GM12878 (cell line): ENCODE measurements around the gene RPL18. TPM values are rescaled to one million over a fixed set of nuclear protein-coding genes. Genes with fewer than 3 reads are reported as not detected.

Experiments used
- ATAC-seq: fragments of 200-7000 bp; cut with Tn5 transposase; 3 replicates; pipeline ENCODE4 v1.9.1; 2020; ENCODE audit warnings: mild to moderate bottlenecking, moderate library complexity
- BruUV-seq: library from RNA; stranded (reverse); fragments of 400-500 nt; replicated peaks from 2 replicates; lab custom pipeline; 2021; lab: Mats Ljungman, UMichigan
- CTCF ChIA-PET: fragments of 300-600 bp; sonication (Branson Sonifier 250); formaldehyde crosslinking; extraction: SDS; loops from one replicate; lab custom pipeline; 2021; ENCODE audit warnings: inconsistent platforms; lab: Yijun Ruan, JAX
- POLR2A ChIA-PET: fragments of 350-600 bp; formaldehyde crosslinking; extraction: SDS; loops from one replicate; lab custom pipeline; 2021; ENCODE audit warnings: inconsistent platforms; lab: Charles Lee
- RAD21 ChIA-PET: fragments of 300-600 bp; sonication (Branson Sonifier 250); formaldehyde crosslinking; loops from one replicate; lab custom pipeline; 2023; ENCODE audit warnings: antibody characterized with exemption; ENCODE audit not compliant: unreplicated experiment; lab: Charles Lee
- SMC1A ChIA-PET: fragments of 300-600 bp; sonication (Branson Sonifier 250); formaldehyde crosslinking; loops from one replicate; lab custom pipeline; 2023; ENCODE audit not compliant: unreplicated experiment, uncharacterized antibody; lab: Charles Lee
- DNase-seq: peaks from one replicate; pipeline ENCODE4 v3.0.0-alpha.2; 2011; ENCODE audit warnings: low read depth, low spot score
- FAIRE-seq: peaks from 3 replicates; lab custom pipeline; 2011; peaks lifted over from hg19 to GRCh38; lab: Jason Lieb, UNC
- H2AFZ ChIP-seq: 2 replicates; pipeline ENCODE4 v1.6.0; 2011; ENCODE audit warnings: low read depth, low read length, control low read depth; ENCODE audit not compliant: control insufficient read depth
- H3K27ac ChIP-seq: 2 replicates; pipeline ENCODE4 v1.5.1; 2011; ENCODE audit warnings: control low read depth; ENCODE audit not compliant: control insufficient read depth, insufficient read depth
- H3K27me3 ChIP-seq, 2 experiments: replicated peaks in 1 of 2; 2 replicates each; pipeline versions ENCODE4 v1.6.0 to v1.6.1; 2011; ENCODE audit warnings: low read length in 1 of 2; ENCODE audit not compliant: control insufficient read depth in 2 of 2, insufficient read depth in 2 of 2
- H3K36me3 ChIP-seq, 2 experiments: 2 replicates each; pipeline ENCODE4 v1.5.1; 2011; ENCODE audit warnings: low read length in 1 of 2; ENCODE audit not compliant: control insufficient read depth in 2 of 2, insufficient read depth in 2 of 2
- H3K4me1 ChIP-seq: 2 replicates; pipeline ENCODE4 v1.6.1; 2011; ENCODE audit warnings: mild to moderate bottlenecking, low read length, moderate library complexity, mixed read lengths; ENCODE audit not compliant: control insufficient read depth, insufficient read depth
- H3K4me2 ChIP-seq: 2 replicates; pipeline ENCODE4 v1.6.0; 2011; ENCODE audit warnings: control low read depth; ENCODE audit not compliant: control insufficient read depth, insufficient read depth
- H3K4me3 ChIP-seq: fragments of 200-600 bp; sonication (generic); 2 replicates; pipeline ENCODE4 v1.5.1; 2016
- H3K79me2 ChIP-seq: 2 replicates; pipeline ENCODE4 v1.6.0; 2011; ENCODE audit warnings: low read length; ENCODE audit not compliant: control insufficient read depth, insufficient read depth
- H3K9ac ChIP-seq: 2 replicates; pipeline ENCODE4 v1.8.0; 2011; ENCODE audit warnings: low read length, control low read depth, mixed read lengths; ENCODE audit not compliant: control insufficient read depth, insufficient read depth
- H3K9me3 ChIP-seq: replicated peaks from 3 replicates; pipeline ENCODE4 v1.5.1; 2011; ENCODE audit warnings: mild to moderate bottlenecking, low read length; ENCODE audit not compliant: control insufficient read depth, insufficient read depth
- H4K20me1 ChIP-seq: 2 replicates; pipeline ENCODE4 v1.6.0; 2011; ENCODE audit not compliant: control insufficient read depth, insufficient read depth
- ATF2 ChIP-seq: IDR thresholded peaks from 2 replicates; pipeline ENCODE4 v1.6.1; 2012; ENCODE audit warnings: low read length, inconsistent platforms
- BCL11A ChIP-seq: IDR thresholded peaks from 2 replicates; pipeline ENCODE4 v1.6.1; 2011; ENCODE audit warnings: low read depth, low read length
- BRCA1 ChIP-seq: IDR thresholded peaks from 2 replicates; pipeline ENCODE4 v1.6.1; 2011; ENCODE audit warnings: low read depth, low read length, improper control_type of control experiment
- CEBPB ChIP-seq, 2 experiments: fragments of 150-350 bp in 1 of 2; IDR thresholded peaks; 2 replicates each; pipeline ENCODE4 v1.6.1; 2012 to 2014; ENCODE audit warnings: low read depth in 2 of 2, low read length in 2 of 2, borderline replicate concordance in 1 of 2, inconsistent platforms in 1 of 2
- DPF2 ChIP-seq: fragments of 450-650 bp; IDR thresholded peaks from 2 replicates; pipeline ENCODE4 v1.6.1; 2017; ENCODE audit warnings: mild to moderate bottlenecking
- JUND ChIP-seq: IDR thresholded peaks from 2 replicates; pipeline ENCODE4 v1.6.1; 2012; ENCODE audit warnings: low read depth, mild to moderate bottlenecking, low read length, improper control_type of control experiment, moderate library complexity
- NFIC ChIP-seq: IDR thresholded peaks from 2 replicates; pipeline ENCODE4 v1.6.1; 2012; ENCODE audit warnings: low read depth, mild to moderate bottlenecking, inconsistent platforms, low read length, moderate library complexity
- NFXL1 ChIP-seq: fragments of 450-650 bp; IDR thresholded peaks from 2 replicates; pipeline ENCODE4 v1.6.1; 2017; ENCODE audit warnings: antibody characterized with exemption, mild to moderate bottlenecking, borderline replicate concordance
- NR2F1 ChIP-seq: fragments of 450-650 bp; conservative IDR thresholded peaks from 2 replicates; pipeline ENCODE4 v1.6.1; 2017; ENCODE audit warnings: mild to moderate bottlenecking
- POLR2A ChIP-seq: IDR thresholded peaks from 2 replicates; pipeline ENCODE4 v1.6.1; 2011; ENCODE audit warnings: low read depth, mild to moderate bottlenecking, low read length
- SPI1 ChIP-seq: IDR thresholded peaks from 2 replicates; pipeline ENCODE4 v1.6.1; 2011; ENCODE audit warnings: low read depth, mild to moderate bottlenecking, low read length, moderate library complexity, borderline replicate concordance; ENCODE audit not compliant: insufficient read depth
- TAF1 ChIP-seq: IDR thresholded peaks from 2 replicates; pipeline ENCODE4 v1.6.1; 2011; ENCODE audit warnings: mild to moderate bottlenecking, low read depth, low read length, borderline replicate concordance
- ZSCAN29 ChIP-seq: fragments of 450-650 bp; IDR thresholded peaks from 2 replicates; pipeline ENCODE4 v1.6.1; 2017; ENCODE audit warnings: mild to moderate bottlenecking, moderate library complexity
- WGBS: methylation state at CpG from one replicate; pipeline ENCODE4 v1.1.6; 2016; ENCODE audit warnings: low lambda C conversion rate; ENCODE audit not compliant: insufficient replicate concordance, insufficient coverage; ENCODE audit errors: missing lambda C conversion rate; 5-methylcytosine and 5-hydroxymethylcytosine counted together
- in situ Hi-C: fragments of 300-500 bp; cut with MboI; formaldehyde crosslinking; loops from 9 replicates; pipeline ENCODE4 v1.14.3; 2018; ENCODE audit warnings: mixed read lengths
- intact Hi-C: fragments of 100-400 bp; cut with micrococcal nuclease; formaldehyde crosslinking; loops from one replicate; pipeline ENCODE4 v1.14.2; 2022; ENCODE audit not compliant: unreplicated experiment
- polyA plus RNA-seq, 11 experiments: library from polyadenylated mRNA; depleted of rRNA in 4 of 11; unstranded in 6 of 11; stranded (reverse) in 5 of 11; fragments of >200 nt; fragmentation: Nextera tagmentation in 4 of 11; fragmentation: Illumina TruSeq in 1 of 11; extraction: Ambion mirVana in 4 of 11; extraction: Trizol in 1 of 11; gene quantifications; 1 replicate in 1 of 11; 2 replicates in 10 of 11; pipeline versions ENCODE4 v1.2.1 to v1.2.3, GENCODE V29; 2011 to 2016; ENCODE audit warnings: inconsistent platforms in 2 of 11, missing spikeins in 2 of 11, low read depth in 1 of 11
- total RNA-seq, 4 experiments: library from RNA; depleted of rRNA in 3 of 4; stranded (reverse); fragments of >200 nt in 3 of 4; fragmentation: Illumina TruSeq in 1 of 4; extraction: Trizol in 1 of 4; gene quantifications; 2 replicates each; pipeline versions ENCODE4 v1.2.1 to v1.2.3, GENCODE V29; 2013 to 2021
- TF ChIP-seq, protein P1 (sequence below): fragments of 450-650 bp; conservative IDR thresholded peaks from 2 replicates; pipeline ENCODE4 v1.6.1; 2017; ENCODE audit warnings: mild to moderate bottlenecking, moderate library complexity
- TF ChIP-seq, protein P2 (sequence below): fragments of 150-350 bp; IDR thresholded peaks from 2 replicates; pipeline ENCODE4 v1.6.1; 2016; ENCODE audit warnings: low read depth, low read length

Gene RPL18
- total and polyA plus RNA-seq, 10 of the 15 experiments (the other 5 are each of a cell fraction or from before 2014, with no cell fraction given): 393 to 4,267 (median 2,019) TPM

- H3K9me3 ChIP-seq: no peaks in the 10 kb centered on the region
- ChIA-PET RAD21 (no interaction called here), CTCF (no interaction called here), POLR2A (no interaction called here), SMC1A (no interaction called here)
- H4K20me1 ChIP-seq: no peaks in the 10 kb centered on the region
- H3K79me2 ChIP-seq: no peaks in the 10 kb centered on the region; the same call in 1 of the 2 replicates
- DNase-seq (no peak), ATAC-seq (no peak), FAIRE-seq (no peak)
- in situ Hi-C loops (no loop called here), intact Hi-C loops (no loop called here)
- no peaks in the 10 kb centered on the region for H3K27me3 ChIP-seq
- H3K9ac ChIP-seq: no peak overlapping the region
- peaks cover 6% of the 10 kb centered on the region; the same call in 1 of the 2 replicates for H3K4me1 ChIP-seq
- no peak overlapping the region for H3K4me3 ChIP-seq
- BruUV-seq: no TSS peak
- WGBS: 69% methylated on average over 21 of the region's 21 CpGs
- no peak overlapping the region for H3K4me2 ChIP-seq
- H3K27ac ChIP-seq: no peak overlapping the region
- H2AFZ ChIP-seq: no peak overlapping the region
- no peaks in the 10 kb centered on the region for H3K36me3 ChIP-seq
- TF ChIP-seq, protein P1, sequence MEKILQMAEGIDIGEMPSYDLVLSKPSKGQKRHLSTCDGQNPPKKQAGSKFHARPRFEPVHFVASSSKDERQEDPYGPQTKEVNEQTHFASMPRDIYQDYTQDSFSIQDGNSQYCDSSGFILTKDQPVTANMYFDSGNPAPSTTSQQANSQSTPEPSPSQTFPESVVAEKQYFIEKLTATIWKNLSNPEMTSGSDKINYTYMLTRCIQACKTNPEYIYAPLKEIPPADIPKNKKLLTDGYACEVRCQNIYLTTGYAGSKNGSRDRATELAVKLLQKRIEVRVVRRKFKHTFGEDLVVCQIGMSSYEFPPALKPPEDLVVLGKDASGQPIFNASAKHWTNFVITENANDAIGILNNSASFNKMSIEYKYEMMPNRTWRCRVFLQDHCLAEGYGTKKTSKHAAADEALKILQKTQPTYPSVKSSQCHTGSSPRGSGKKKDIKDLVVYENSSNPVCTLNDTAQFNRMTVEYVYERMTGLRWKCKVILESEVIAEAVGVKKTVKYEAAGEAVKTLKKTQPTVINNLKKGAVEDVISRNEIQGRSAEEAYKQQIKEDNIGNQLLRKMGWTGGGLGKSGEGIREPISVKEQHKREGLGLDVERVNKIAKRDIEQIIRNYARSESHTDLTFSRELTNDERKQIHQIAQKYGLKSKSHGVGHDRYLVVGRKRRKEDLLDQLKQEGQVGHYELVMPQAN: no peak
- TF ChIP-seq ATF2 (no peak), ZSCAN29 (no peak), JUND (no peak), POLR2A (no peak), TAF1 (no peak), NFXL1 (no peak), NFIC (no peak), BRCA1 (no peak), DPF2 (no peak), NR2F1 (no peak), CEBPB (IDR thresholded peaks at IDR 0.05; ENCODE audit: borderline replicate concordance in 1 of 2, low read depth in 2 of 2, low read length in 2 of 2) (no peak), BCL11A (no peak), SPI1 (no peak)
- TF ChIP-seq, protein P2, sequence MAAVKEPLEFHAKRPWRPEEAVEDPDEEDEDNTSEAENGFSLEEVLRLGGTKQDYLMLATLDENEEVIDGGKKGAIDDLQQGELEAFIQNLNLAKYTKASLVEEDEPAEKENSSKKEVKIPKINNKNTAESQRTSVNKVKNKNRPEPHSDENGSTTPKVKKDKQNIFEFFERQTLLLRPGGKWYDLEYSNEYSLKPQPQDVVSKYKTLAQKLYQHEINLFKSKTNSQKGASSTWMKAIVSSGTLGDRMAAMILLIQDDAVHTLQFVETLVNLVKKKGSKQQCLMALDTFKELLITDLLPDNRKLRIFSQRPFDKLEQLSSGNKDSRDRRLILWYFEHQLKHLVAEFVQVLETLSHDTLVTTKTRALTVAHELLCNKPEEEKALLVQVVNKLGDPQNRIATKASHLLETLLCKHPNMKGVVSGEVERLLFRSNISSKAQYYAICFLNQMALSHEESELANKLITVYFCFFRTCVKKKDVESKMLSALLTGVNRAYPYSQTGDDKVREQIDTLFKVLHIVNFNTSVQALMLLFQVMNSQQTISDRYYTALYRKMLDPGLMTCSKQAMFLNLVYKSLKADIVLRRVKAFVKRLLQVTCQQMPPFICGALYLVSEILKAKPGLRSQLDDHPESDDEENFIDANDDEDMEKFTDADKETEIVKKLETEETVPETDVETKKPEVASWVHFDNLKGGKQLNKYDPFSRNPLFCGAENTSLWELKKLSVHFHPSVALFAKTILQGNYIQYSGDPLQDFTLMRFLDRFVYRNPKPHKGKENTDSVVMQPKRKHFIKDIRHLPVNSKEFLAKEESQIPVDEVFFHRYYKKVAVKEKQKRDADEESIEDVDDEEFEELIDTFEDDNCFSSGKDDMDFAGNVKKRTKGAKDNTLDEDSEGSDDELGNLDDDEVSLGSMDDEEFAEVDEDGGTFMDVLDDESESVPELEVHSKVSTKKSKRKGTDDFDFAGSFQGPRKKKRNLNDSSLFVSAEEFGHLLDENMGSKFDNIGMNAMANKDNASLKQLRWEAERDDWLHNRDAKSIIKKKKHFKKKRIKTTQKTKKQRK: no peak
These were observed 18.1 kb downstream of the RPL18 start for GRCh38 chr19:48600679-48601417.
